HPDE6-E6E7 (cell line): ENCODE results near the gene ZMAT1.
"Not testable (repeated sequence)": the region's sequence is repeated elsewhere in the genome, so short reads cannot be mapped to it uniquely, and the experiment has no call there.

Experiments used
- DNase-seq: peaks from one replicate; pipeline ENCODE4 v3.0.0; 2011; ENCODE audit warnings: missing footprints; ENCODE audit errors: extremely low spot score

The ZMAT1 gene

GRCh38 chrX:101931488-101932248 is at the start of gene ZMAT1:
Gene ZMAT1, minus strand, starts transcription at chrX:101932027. Its CDS starts 19 bp downstream, at chrX:101932008.
- peak; percentile 7 for DNase-seq

GRCh38 chrX:101977106-101977505 is 45.3 kb upstream of the ZMAT1 start:
- no peak for DNase-seq

GRCh38 chrX:101973066-101973465 is 41.2 kb upstream of the ZMAT1 start:
- no peak for DNase-seq

GRCh38 chrX:101964923-101965539 is 33.2 kb upstream of the ZMAT1 start:
- DNase-seq, result not testable (repeated sequence)

- DNase-seq, result no peak
Observed at GRCh38 chrX:101958139-101958538, 26.3 kb upstream of the ZMAT1 start.

GRCh38 chrX:101957174-101957573 is 25.3 kb upstream of the ZMAT1 start:
- no peak for DNase-seq

GRCh38 chrX:101956556-101956955 is 24.7 kb upstream of the ZMAT1 start:
- no peak for DNase-seq

GRCh38 chrX:101950581-101950980 is 18.8 kb upstream of the ZMAT1 start:
- no peak for DNase-seq

GRCh38 chrX:101932249-101932570 is 383 bp upstream of the ZMAT1 start:
- no peak for DNase-seq

GRCh38 chrX:101931136-101931487 is 715 bp downstream of the ZMAT1 start:
- DNase-seq, result no peak

- DNase-seq, result no peak
Observed at GRCh38 chrX:101925733-101926132, 6.1 kb downstream of the ZMAT1 start.

- DNase-seq, result no peak
Observed at GRCh38 chrX:101918751-101919150, 13.1 kb downstream of the ZMAT1 start.

- no peak for DNase-seq
Observed at GRCh38 chrX:101906136-101906796, 25.6 kb downstream of the ZMAT1 start.

GRCh38 chrX:101904996-101905395 is 26.8 kb downstream of the ZMAT1 start:
- no peak for DNase-seq
